GM15510 (cell line): ENCODE data around the gene ALKBH2.

ENCODE experiments used
- POLR2A ChIP-seq: IDR thresholded peaks from 3 replicates; pipeline ENCODE4 v1.6.1; 2011; ENCODE audit warnings: borderline replicate concordance; ENCODE audit not compliant: insufficient read length; ENCODE audit errors: extremely low read depth

ALKBH2 gene

DNA sequence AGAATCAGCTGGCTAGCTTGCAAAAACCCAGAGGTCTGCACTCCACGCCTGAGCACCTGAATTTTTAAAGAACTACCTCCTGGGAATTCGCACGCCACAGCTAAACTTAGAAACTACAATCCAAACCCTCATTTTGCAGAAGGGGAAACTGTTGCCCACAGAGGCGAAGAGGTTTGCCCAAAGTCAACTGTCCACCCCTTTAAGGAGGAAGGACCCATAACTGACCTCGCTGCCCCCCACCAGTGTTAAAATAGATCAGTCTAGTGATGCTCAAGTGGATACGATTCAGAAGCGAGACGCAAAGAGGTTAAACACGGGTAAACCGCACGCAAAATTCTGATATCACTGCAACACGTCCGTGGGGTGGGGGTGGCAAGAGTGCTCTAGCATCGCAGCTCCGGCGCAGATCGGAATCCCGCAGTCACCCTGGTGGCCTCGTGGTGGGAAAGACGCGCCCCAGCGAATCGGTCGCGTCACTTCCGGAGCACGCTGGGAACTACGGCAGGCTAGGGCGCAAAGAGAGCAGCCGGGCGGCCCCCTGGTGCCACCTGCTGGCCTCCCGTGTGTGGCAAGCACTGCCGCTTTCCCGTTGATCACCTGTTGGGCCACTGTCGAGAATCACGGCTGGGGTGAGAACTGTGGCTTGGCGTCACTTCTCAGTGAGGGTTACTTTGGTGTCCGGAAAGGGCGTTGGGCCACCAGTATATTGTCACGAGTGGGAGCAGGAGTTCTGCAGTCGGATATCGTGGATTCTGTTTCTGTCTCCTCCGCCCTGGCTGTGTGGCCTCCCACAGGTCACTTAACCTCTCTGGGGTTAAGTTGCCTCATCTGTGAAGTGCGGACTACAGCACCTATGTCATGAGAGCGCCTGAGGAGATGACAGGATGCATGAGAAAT, at the start of gene ALKBH2:
Gene ALKBH2, minus strand, starts transcription at position 451 of the 897 bp plus-strand sequence. CDS start 686 bp downstream, outside the sequence.
- peak; percentile 83 for TF ChIP-seq POLR2A

DNA sequence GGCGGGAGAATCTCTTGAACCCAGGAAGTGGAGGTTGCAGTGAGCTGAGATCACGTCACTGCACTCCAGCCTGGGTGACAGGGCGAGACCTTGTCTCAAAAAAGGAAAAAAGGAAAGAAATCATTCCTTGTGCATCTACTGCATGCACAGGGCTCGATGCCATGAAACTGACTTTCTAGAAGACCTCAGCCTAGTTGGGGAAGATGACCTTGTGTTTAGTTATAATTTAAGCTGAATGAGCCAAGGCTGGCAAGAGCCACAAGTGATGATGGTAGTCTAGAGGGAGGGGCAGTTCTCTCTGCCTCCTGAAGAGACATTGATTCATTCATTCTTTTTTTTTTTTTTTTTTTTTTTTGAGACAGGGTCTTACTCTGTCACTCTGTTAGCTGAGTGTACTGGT, 47.3 kb upstream of the ALKBH2 start:
- TF ChIP-seq POLR2A = no peak

DNA sequence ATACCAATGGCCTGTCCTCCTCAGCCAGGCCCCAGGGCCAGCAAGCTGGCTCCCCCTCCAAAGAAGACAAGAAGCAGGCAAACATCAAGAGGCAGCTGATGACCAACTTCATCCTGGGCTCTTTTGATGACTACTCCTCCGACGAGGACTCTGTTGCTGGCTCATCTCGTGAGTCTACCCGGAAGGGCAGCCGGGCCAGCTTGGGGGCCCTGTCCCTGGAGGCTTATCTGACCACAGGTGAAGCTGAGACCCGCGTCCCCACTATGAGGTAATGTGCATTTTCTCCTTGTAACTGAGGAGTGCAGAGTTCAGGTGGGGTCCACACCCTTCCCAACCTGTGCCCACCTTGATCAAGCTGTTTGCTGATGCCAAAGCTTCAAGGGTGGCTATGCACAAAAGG, 46.5 kb upstream of the ALKBH2 start:
- no peak for TF ChIP-seq POLR2A

DNA sequence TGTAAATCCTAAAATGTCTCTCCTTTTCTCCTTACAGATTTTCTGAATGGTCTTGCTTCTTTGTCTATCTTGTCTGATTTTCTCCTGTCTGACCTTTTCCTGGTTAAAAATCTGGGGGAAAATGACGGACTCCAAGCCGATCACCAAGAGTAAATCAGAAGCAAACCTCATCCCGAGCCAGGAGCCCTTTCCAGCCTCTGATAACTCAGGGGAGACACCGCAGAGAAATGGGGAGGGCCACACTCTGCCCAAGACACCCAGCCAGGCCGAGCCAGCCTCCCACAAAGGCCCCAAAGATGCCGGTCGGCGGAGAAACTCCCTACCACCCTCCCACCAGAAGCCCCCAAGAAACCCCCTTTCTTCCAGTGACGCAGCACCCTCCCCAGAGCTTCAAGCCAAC, 46.1 kb upstream of the ALKBH2 start:
- TF ChIP-seq POLR2A = no peak

DNA sequence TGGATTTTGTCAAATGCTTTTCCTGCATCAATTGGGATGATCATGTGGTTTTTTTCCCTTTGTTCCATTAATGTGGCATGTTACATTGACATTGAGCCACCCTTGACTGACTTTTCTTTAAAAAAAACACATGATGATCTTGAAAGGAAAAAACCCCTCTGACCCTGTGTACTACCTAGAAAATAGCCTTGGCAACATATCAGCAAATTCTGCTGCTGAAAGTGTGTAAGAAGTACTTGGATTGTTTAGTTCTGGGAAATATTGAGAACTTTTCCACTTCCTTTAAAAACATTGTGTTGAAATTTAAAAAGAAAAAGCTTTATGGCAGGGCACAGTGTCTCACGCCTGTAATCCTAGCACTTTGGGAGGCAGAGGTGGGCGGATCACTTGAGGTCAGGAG, 43.8 kb upstream of the ALKBH2 start:
- TF ChIP-seq POLR2A = no peak

DNA sequence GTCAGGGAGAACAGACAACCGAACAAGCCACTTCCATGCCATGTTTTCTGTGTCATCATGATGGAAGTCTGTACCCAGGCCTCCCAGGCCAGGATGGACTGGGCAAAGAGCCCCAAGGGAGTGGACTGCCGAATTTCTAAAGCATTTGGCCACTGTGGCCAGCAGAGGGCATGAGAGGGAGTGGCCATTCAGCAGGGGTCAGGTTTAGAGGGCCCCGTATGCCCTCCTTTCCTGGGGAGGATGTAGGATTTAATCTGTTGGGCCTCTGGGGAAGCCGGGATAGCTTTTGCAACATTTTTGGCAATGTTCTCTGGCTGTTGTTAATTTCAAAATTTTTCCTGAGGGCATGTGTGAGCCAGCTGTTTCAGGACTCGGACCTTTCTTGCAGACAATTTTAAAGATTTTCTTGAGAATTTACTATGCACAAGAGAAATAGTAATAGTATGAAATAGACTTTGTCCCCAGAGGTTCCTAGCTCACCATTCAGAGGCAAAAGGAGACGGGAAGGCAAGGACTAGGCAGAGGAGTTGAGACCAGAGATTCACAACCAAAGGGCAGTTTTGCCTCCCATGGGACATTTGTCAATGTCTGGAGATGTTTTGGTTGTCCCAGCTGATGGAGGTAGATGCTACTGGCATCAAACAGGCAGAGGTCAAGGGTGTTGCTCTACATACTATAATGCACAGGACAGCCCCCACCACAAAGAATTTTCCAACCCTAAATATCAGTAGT, 41.1 kb upstream of the ALKBH2 start:
- no peak for TF ChIP-seq POLR2A

DNA sequence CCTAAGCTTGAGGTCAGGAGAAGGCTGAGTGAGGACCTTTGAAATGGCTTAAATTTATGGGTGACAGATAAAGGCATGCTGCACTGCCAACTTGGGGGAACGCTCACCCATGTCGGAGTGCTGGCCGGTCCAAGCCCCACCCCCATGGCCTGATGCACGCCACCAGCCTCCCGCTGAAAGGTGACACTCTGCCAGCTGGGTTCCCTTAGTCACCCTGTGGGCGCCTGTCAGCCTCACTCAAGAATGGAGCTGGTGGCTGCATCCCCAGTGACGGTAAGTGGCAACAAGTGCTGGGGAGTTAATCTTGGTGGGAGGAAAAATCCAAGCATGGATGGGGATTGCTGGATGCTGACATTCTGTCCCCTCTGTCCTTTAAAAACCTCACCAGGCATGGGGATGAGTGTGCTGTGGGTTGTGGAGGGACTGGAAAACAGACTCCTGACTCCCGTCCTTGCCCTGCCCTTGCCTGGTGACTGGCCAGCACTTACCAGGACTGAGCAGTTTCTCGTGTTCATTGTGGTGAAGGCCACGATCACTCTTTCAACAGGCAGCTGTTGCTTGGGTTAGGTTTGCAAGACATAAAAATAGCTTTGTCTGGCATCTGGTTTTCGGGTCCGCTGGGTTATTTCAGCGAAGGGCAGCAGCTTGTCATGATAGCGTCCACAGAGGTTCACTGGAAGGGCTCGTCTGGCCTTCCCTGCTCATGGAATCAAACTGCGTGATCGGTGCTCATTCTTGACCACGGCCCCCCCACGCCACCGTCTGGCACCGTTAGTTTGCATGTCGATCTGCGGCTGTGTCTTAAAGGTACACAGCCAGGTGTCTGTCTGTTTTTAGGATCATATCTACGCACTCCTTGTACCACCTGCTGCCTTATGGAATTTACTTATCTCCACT, 38.1 kb upstream of the ALKBH2 start:
- TF ChIP-seq POLR2A = no peak

DNA sequence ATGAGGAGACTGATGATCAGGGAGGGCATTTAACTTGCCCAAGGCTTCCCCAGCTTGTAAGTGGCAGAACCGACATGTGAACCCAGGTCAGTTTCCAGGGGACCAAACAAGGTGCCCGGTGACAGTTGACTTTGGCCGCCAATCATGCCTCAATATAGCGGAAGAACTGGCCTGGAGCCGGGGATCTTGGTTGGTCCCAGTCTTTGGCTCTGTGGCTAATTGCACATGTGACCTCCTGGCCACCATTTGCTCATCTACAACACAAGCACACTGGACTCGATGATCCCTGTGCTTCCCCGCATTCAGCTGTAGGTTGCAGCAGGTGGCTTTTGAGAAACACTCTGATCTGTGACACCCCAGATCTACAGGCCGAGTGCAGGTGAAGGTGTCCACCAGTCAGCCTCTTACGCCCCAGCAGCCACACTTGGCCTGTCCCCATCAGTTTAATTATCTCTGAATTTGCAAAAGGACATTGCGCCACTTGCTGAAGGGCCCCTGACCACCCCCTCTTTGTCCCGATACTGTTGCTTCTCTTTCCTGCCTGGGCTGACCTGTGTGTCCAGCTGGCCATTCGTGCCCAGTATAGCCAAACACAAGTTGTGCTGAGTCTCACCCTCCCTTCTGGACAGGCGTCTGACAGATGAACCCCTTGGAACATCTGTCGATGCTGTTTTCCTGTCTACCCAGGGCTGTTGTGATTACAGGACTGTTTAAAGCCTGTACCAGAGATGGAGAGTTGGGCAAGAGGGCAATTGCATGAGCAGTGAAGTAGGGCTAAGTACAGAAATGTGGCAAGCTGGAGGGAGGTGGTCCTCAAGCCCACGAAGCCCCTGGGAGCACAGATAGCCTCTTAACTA, 37.3 kb upstream of the ALKBH2 start:
- no peak for TF ChIP-seq POLR2A

DNA sequence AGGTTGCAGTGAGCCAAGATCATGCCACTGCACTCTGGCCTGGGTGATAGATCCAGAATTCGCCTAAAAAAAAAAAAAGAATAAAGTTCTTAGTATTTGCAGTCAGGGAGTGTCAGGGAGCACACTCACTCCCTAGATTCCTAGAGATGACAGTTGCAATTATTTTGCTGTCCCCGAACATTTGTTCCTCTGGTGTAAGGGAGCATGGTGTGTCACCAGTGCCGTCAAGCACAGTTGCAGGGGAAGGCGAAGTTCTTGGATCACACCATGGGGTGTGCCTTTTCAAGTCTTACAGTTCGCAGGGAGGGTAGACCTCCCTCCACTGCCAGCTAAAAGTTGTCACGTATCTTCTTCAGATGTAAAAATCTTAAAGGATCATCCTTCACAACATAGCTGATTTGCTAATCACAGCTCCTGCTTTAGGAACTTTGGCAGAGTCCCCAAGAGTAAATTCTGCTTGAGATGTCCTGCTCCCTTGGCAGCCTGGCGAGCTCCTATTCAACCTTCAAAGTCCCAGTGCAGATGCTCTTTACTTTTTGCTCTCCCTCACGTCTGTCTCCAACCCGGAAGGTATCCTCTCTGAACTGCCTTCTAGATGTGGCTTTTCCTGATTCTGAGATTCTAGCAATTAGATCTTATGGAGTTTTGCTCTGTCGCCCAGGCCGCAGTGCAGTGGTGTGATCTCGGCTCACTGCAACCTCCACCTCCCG, 34.4 kb upstream of the ALKBH2 start:
- no peak for TF ChIP-seq POLR2A

DNA sequence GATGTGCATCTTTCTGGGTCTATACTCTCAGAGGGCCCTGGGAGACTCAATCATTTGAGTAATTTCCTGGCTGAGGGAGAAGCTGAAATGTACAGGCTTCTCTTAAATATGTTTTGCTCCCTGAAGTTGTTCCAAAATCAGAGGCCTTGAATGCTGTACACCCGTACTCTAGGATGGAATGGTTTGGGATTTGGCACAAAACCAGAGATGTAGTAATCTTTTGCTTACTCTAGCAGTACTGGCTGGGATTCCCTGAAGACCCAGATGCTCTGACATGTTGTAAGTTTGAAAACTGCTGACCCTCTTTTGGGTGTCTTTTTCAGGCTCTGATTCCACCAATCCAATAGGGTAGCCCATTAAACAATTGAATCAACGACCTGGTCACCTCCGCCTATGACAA, 33.5 kb upstream of the ALKBH2 start:
- no peak for TF ChIP-seq POLR2A

DNA sequence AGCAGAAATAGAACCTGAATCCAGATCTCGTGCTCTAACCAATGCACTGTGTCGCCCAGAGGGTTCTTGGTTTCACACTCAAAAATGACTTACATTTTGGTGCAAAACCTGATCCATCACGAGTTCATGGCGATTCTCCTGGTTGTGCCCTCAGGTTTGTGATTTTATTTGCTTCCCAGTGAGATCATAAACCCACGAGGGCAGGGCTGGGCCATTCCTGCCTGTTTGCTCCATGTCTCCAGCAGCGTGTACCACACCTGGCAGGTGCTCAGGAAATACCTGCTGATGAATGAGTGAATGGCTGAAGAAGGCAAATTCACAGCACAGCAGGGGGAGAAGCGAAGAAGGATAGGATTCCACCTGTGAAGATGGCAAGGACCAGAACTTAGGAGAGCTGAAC, 32.5 kb upstream of the ALKBH2 start:
- no peak for TF ChIP-seq POLR2A

DNA sequence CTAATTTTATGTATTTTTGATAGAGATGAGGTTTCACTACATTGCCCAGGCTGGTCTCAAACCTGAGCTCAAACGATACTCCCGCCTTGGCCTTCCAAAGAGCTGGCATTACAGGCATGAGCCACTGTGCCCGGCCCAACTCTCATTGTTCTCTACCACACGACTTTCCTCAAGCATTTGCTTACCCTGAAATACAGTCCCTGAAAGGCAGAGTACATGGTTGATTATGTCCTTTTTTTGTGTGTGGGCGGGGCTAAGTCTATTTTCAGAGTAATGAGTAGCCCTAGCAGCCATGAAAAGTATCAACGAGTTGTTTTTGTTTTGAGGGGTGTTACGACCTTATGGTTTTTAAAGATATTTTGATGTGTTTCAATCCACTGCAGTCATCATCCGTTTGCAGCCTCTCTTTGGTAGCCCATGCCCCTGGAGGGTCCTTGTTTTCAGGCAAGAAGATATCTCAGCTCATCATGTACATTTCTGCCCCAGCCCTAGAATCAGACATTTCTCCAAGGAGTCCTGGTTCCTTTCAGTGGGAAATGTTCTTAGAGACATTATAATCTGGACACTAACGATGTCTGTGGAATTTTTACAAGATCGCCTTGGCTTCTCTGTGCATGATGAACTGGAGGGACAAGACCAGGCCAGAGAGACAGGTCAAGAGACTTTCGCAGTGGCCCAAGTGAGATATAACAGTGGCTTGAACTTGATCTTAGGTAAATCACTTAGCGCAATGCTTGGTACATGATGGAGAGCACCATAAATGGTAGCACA, 31.8 kb upstream of the ALKBH2 start:
- no peak for TF ChIP-seq POLR2A
